ENCODE measurements around the gene PAWR. TPM values are rescaled to one million over a fixed set of nuclear protein-coding genes. Genes with fewer than 3 reads are reported as not detected.

PAWR gene
- total RNA-seq = 10 to 100 TPM; 10.0 to 13.4 TPM

GRCh38 chr12:79690638-79691510 is at the start of gene PAWR:
Gene PAWR, minus strand, starts transcription at chr12:79690964. Its CDS starts 720 bp downstream, at chr12:79690244.
- H3K4me1 Mint-ChIP-seq = peaks cover 14% of the 10 kb centered on the region
- no peaks in the 10 kb centered on the region for H3K36me3 Mint-ChIP-seq
- H3K4me3 Mint-ChIP-seq = peak within 1 kb of the TSS; percentile 79
- peaks cover 3% of the 10 kb centered on the region for H3K9me3 Mint-ChIP-seq
- peak; percentile 36 for DNase-seq
- H3K27ac Mint-ChIP-seq = no peak within 1 kb of the TSS
- H3K27me3 Mint-ChIP-seq = peaks cover 73% of the 10 kb centered on the region

- peaks cover 23% of the 10 kb centered on the region for H3K27me3 Mint-ChIP-seq
- peak; percentile 2 for DNase-seq
- no peaks in the 10 kb centered on the region for H3K4me1 Mint-ChIP-seq
Measured at GRCh38 chr12:79737875-79738718, 47.3 kb upstream of the PAWR start.

GRCh38 chr12:79732638-79733037 is 41.9 kb upstream of the PAWR start:
- no peaks in the 10 kb centered on the region for H3K9me3 Mint-ChIP-seq
- H3K4me1 Mint-ChIP-seq = no peaks in the 10 kb centered on the region
- no peak overlapping the region for H3K27ac Mint-ChIP-seq
- no peak for DNase-seq
- H3K4me3 Mint-ChIP-seq = no peak overlapping the region
- no peaks in the 10 kb centered on the region for H3K36me3 Mint-ChIP-seq
- peaks cover 33% of the 10 kb centered on the region for H3K27me3 Mint-ChIP-seq

More at GRCh38 chr12:79737875-79738718, 47.3 kb upstream of the PAWR start:
- Mint-ChIP-seq H3K4me3 (no peak overlapping the region), H3K9me3 (no peaks in the 10 kb centered on the region), H3K36me3 (no peaks in the 10 kb centered on the region), H3K27ac (no peak overlapping the region)

- Mint-ChIP-seq H3K4me3 (no peak overlapping the region), H3K27ac (no peak overlapping the region), H3K36me3 (no peaks in the 10 kb centered on the region), H3K27me3 (peaks cover 20% of the 10 kb centered on the region), H3K4me1 (no peaks in the 10 kb centered on the region), H3K9me3 (no peaks in the 10 kb centered on the region)
- no peak for DNase-seq
Measured at GRCh38 chr12:79725987-79726386, 35.2 kb upstream of the PAWR start.

DNA sequence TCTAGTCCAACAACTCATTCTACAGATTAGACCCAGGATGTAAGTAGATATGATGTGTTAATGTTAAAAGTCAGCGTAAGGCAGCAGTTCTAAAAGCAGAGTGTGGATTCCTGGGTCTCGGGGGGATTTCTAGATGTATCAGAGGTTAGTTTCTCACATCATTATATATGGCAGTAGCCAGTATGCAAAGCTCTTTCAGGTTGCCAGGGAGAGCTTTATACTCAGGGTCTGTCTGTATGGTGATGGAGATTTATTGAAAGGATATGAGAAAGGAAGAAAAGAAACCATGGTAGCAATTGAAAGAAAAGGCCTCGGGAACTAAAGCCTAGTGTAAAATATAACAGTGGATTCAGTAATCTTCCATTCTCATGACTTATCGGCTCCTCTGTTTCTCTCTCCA is 26.2 kb upstream of the PAWR start:
- Mint-ChIP-seq H3K4me1 (no peaks in the 10 kb centered on the region), H3K27ac (no peak overlapping the region), H3K4me3 (no peak overlapping the region), H3K36me3 (no peaks in the 10 kb centered on the region), H3K27me3 (peaks cover 20% of the 10 kb centered on the region), H3K9me3 (no peaks in the 10 kb centered on the region)
- no peak for DNase-seq

GRCh38 chr12:79715308-79715707 is 24.5 kb upstream of the PAWR start:
- Mint-ChIP-seq H3K27me3 (peaks cover 30% of the 10 kb centered on the region), H3K27ac (no peak overlapping the region), H3K36me3 (no peaks in the 10 kb centered on the region), H3K4me3 (no peak overlapping the region), H3K9me3 (no peaks in the 10 kb centered on the region), H3K4me1 (no peaks in the 10 kb centered on the region)
- no peak for DNase-seq

DNA sequence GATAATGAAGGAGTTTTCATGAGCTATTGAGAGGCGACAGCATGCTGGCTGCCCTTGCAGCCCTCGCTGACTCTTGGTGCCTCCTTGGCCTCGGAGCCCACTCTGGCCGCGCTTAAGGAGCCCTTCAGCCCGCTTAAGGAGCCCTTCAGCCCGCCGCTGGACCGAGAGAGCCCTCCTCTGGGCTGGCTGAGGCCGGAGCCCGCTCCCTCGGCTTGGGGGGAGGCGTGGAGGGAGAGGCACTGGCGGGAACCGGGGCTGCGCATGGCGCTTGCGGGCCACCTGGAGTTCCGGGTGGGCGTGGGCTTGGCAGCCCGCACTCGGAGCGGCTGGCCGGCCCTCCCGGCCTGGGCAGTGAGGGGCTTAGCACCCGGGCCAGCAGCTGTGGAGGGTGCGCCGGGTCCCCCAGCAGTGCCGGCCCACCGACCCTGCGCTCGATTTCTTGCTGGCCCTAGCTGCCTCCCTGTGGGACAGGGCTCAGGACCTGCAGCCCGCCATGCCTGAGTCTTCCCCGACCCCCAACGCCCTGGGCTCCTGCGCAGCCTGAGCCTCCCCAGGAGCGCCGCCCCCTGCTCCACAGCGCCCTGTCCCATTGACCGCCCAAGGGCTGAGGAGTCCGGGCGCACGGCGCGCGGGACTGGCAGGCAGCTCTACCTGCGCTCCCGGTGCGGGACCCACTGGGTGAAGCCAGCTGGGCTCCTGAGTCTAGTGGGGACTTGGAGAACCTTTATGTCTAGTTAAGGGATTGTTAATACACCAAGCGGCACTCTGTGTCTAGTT is 20.1 kb upstream of the PAWR start:
- H3K27me3 Mint-ChIP-seq = peaks cover 31% of the 10 kb centered on the region
- H3K4me1 Mint-ChIP-seq = no peaks in the 10 kb centered on the region
- H3K4me3 Mint-ChIP-seq = no peak overlapping the region
- DNase-seq = no peak
- H3K27ac Mint-ChIP-seq = no peak overlapping the region
- H3K9me3 Mint-ChIP-seq = no peaks in the 10 kb centered on the region
- no peaks in the 10 kb centered on the region for H3K36me3 Mint-ChIP-seq

- Mint-ChIP-seq H3K36me3 (no peaks in the 10 kb centered on the region), H3K27me3 (peaks cover 23% of the 10 kb centered on the region), H3K27ac (no peak overlapping the region), H3K9me3 (no peaks in the 10 kb centered on the region), H3K4me1 (no peaks in the 10 kb centered on the region), H3K4me3 (no peak overlapping the region)
- DNase-seq = no peak
Measured at GRCh38 chr12:79707830-79708229, 17.1 kb upstream of the PAWR start.

GRCh38 chr12:79706676-79707075 is 15.9 kb upstream of the PAWR start:
- H3K4me3 Mint-ChIP-seq = no peak overlapping the region
- no peaks in the 10 kb centered on the region for H3K36me3 Mint-ChIP-seq
- H3K27ac Mint-ChIP-seq = no peak overlapping the region
- no peaks in the 10 kb centered on the region for H3K4me1 Mint-ChIP-seq
- peaks cover 13% of the 10 kb centered on the region for H3K27me3 Mint-ChIP-seq
- no peak for DNase-seq
- H3K9me3 Mint-ChIP-seq = no peaks in the 10 kb centered on the region

- H3K36me3 Mint-ChIP-seq = no peaks in the 10 kb centered on the region
- peaks cover 8% of the 10 kb centered on the region for H3K27me3 Mint-ChIP-seq
- no peak overlapping the region for H3K27ac Mint-ChIP-seq
- no peak for DNase-seq
- no peaks in the 10 kb centered on the region for H3K9me3 Mint-ChIP-seq
- no peak overlapping the region for H3K4me3 Mint-ChIP-seq
- H3K4me1 Mint-ChIP-seq = no peaks in the 10 kb centered on the region
Measured at GRCh38 chr12:79706156-79706555, 15.4 kb upstream of the PAWR start.

DNA sequence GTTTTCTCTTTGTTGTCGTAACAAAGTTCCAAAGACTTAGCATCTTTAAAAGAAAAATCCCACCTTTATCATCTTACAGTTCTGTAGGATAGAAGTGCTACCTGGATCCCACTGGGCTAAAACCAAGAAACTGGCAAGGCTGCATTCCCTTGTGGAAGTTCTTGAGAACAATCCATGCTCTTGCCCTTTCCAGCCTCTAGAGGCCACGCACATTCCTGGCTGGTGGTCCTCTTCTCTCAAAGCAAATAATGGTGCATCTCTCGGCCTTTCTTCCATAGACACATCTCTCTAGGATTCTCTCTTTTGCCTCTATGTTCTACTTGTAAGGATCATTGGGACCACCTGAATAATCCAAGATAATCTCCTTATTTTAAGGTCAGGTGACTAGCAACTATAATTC is 8.2 kb upstream of the PAWR start:
- no peak overlapping the region for H3K4me3 Mint-ChIP-seq
- no peaks in the 10 kb centered on the region for H3K4me1 Mint-ChIP-seq
- peaks cover 4% of the 10 kb centered on the region for H3K9me3 Mint-ChIP-seq
- DNase-seq = no peak
- peaks cover 15% of the 10 kb centered on the region for H3K27me3 Mint-ChIP-seq
- no peaks in the 10 kb centered on the region for H3K36me3 Mint-ChIP-seq
- no peak overlapping the region for H3K27ac Mint-ChIP-seq

DNA sequence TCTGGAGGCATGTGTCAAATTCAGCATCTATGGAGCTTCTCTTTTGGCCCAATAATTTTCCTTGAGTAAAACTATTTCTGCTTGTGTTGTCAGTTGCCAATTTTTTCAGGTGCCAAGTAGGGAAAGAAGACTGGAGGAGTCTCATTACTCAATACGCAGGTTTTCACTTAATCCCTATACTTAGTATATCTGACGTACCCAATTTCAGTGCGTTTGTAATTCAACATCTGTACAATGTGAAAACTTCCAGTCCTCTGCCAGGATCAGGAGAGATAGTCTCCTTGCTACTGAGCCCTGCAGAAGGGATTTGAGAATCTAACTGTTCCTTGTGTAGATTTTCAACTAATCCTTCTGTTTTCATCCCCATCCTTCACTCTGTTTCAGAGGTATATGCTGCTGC is 5.7 kb upstream of the PAWR start:
- Mint-ChIP-seq H3K27me3 (peaks cover 36% of the 10 kb centered on the region), H3K36me3 (no peaks in the 10 kb centered on the region), H3K27ac (no peak overlapping the region), H3K4me3 (no peak overlapping the region), H3K9me3 (peaks cover 4% of the 10 kb centered on the region), H3K4me1 (peaks cover under 1% of the 10 kb centered on the region)
- no peak for DNase-seq

- Mint-ChIP-seq H3K9me3 (peaks cover 4% of the 10 kb centered on the region), H3K4me3 (no peak overlapping the region), H3K36me3 (no peaks in the 10 kb centered on the region), H3K27me3 (peaks cover 57% of the 10 kb centered on the region), H3K27ac (no peak overlapping the region), H3K4me1 (peaks cover 10% of the 10 kb centered on the region)
- no peak for DNase-seq
Measured at GRCh38 chr12:79692860-79693577, 2.3 kb upstream of the PAWR start.

DNA sequence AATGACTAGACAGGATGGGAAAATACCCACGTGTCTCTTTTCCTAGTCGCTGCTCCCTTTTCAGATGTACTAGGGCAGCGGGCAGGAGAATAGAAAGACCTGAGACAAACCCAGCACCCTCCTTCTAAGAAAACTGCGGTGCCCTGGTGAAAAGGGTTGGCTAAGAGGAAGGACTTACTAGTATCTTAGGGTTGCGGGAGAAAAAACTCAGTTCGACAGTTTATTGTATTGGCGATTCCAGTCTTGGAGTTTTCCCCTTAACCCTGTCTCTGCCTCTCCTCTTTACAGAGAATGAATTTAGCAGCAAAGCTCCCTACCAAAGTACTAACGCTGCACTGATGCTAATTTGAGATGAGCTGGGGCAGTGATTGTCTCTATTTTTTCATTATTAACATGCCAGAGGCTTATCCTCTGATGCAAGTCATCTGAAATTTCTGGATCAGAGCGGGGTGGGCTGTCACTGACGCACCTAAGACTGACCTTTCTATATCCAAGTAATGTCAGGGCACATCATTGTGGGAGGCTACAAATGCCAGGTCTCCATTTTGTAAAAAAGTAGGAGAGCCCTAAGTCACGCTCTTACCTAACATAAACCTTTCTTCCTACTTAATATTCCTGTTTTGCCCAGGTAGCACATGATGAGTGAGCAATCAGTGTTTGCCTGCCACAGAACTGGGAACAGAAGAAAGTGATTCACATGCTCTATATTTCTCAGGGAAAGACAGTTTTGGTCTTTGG is 916 bp upstream of the PAWR start:
- Mint-ChIP-seq H3K4me3 (peak overlapping the region; percentile 76), H3K9me3 (peaks cover 4% of the 10 kb centered on the region), H3K36me3 (no peaks in the 10 kb centered on the region), H3K4me1 (peaks cover 14% of the 10 kb centered on the region), H3K27me3 (peaks cover 67% of the 10 kb centered on the region), H3K27ac (no peak overlapping the region)
- no peak for DNase-seq
